Stimulated activated CD8-positive, alpha-beta memory T cell treated with anti-CD3 and anti-CD28 coated beads, Interleukin-15, amount 100 ng/mL, for 24 hours (primary cell): Measurements from ENCODE around the gene LRIT1.

Experiments
- DNase-seq: peaks from one replicate; pipeline ENCODE4 v3.0.0-alpha.2; 2020; ENCODE audit warnings: low read depth

LRIT1 gene

DNA sequence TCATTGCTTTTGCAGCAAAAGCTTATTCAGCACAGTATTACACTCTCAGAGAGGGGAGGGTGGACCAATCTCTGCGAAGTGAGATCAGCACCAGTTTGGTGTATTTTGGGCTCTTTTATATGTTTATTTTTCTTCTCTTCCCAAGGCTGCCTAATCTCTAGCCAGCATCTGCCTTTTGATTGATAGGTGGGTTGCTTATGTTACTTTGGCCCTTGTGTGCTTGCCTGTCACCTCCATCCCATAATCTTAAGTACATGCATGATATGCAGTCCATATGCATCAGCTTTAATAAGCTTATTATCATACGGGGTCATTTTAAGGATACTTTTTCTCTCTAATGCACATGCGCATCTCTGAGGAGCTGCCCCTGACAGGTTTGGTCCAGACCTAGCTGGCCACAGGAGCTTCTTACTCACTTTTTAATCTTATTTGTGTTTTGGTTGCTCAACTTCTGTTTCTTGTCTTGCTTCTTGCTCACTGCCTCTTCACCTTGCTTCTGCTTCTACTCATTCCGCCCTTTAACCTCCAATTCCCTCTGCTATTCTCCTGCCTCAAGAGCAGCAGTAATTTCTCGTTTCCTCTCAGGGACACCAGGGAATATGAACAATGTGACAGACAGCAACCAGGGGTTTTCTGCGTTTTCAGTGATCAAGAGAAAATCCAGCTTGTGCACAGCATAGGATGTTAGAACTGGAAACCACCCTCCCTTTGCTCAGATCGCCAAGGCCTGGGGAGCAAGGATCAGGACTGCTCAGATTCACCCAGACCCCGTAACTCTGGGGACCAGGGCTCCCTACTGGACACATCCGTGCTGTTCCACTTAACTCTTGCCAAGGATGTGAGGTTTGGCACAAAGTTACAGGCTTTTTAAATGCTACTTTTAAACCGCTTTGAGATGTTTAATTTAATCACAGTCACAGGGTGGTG, 13.5 kb upstream of the LRIT1 start:
- no peak for DNase-seq

DNA sequence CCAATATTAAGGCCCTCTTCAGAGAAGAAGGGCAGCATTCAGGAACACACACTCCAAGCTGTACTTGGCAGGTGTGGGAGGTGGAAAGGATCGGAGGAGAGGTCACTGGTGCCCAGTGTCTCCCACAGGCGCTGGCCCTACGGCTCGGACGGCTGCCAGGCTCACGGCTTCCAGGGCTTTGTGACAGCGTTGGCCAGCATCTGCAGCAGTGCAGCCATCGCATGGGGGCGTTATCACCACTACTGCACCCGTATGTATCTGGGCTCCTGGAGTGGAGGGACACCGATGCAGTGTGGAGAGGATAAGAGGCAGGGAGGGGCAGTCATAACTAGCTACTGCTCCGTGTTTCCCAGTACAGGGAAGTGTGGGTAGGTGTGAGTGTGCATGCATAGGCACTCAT, 7.4 kb upstream of the LRIT1 start:
- DNase-seq: no peak

DNA sequence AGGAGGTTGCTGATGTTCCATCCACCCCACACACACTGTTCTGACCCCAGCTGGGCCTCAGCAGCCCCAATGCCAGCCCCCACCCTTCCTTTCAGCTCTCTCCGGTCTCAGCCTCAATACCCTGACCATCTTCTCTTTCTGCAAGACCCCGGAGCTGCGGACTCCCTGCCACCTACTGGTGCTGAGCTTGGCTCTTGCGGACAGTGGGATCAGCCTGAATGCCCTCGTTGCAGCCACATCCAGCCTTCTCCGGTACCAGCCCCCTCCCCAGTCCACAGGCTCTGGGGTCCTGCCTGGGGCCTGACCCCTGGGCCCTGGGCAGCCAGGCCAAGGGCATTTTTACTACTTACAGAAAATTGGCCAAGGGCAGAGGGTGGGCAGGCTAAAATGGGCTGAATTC, 6.2 kb upstream of the LRIT1 start:
- DNase-seq: no peak

DNA sequence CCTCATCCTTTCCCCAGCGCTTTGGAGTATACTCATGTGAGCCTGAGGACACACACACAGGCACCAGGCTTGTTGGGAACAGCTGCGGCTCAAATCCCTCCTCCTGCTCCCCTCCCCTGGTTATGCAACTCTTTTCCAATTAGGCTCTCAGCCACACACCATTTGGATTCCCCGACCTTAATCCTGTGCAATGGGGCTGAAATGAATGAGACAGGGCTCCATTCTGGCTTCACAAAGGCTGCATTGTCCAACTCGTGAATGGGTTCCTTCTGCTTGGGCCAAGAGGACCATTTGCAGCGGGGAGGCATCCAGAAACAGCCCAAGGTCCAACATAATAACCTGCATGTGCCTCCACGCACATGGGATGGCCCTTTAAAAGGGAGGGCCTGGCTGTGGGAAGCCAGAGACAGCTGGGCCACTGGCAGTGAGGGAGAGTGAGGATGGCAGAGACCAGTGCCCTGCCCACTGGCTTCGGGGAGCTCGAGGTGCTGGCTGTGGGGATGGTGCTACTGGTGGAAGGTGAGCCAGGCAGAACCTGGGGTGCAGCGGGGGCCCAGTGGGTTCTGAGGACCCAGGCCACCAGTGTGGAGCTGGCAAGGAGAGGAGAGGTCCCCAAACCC, 3.4 kb upstream of the LRIT1 start, which contains the start of gene RGR:
TSS of gene RGR (plus strand) at position 403 of the 620 bp plus-strand sequence. CDS start at position 441, 38 bp downstream.
- DNase-seq: no peak

DNA sequence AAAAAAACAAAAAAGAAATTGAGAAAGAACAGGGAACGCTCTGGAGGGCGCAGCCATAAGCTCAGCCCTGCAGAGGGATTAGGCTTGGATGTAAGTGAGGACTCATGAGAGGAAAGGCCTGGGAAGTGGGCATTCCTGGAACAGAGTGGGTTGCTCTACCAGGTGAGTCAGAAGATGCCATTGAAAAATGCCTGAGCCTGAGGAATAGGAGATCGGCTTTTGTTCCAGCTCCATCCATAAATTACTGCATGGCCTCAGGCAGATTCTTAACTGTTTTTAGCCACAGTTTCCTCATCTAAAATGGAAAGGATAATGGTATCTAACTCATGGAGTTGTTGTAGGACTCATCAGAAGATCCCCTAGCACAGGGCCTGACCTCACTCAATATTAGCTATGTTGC, 2.4 kb upstream of the LRIT1 start:
- DNase-seq: no peak

DNA sequence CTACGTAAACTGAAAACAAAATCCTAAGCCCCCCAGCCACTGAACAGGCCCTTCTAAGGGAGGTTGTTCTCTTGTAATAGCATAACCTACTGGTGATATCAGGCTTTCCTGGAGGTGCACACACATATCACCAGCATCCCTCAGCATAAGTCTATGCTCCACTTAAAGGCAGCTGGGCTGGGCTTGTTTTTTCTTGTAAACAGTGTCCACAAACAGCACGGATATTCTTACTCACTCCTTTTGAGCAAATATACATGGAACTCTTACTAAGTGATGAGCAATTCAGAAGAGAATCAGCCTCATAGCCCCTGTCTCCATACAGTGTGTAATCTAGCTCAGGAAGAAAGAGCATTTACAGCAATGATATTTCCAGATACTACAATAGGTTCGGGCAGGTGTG, 2.4 kb downstream of the LRIT1 start:
- no peak for DNase-seq

DNA sequence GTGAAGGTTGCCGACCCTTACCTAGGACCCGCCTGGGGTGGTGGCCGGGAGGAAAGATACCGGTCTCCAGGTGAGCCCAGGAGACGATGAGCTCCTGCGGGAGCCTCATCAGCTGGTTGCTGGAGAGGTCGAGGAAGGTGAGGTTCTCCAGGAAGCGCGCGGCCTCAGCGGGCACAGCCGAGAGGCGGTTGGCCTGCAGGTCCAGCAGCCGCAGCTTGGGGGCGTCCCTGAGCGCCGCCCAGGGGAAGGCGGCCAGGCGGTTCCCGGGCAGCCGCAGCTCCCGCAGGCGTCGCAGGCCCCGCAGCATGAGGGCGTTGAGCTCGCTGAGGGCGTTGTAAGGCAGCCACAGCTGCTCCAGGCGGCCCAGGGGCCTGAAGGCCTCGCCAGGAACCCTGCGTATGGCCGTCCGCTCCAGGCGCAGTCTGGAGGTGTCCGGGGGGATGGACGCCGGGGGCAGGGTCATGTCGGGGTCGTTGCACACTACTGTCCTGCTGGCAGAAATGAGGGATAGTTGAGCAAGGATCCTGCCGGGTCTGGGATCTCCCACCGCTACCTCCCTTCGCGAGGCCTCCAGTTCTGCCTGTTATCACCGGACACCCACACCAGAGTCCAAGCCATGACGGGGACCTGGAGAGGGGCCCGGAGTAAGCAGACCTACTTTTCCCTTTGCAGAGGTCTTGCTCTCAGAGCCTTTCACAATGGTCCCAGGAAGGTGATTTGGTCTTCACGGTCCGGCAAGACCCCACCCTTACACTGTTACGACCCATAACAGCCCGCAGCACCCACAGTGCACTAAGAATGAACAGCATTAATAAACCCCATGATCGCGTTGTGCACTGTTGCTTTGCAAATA, 3.9 kb downstream of the LRIT1 start:
- no peak for DNase-seq

DNA sequence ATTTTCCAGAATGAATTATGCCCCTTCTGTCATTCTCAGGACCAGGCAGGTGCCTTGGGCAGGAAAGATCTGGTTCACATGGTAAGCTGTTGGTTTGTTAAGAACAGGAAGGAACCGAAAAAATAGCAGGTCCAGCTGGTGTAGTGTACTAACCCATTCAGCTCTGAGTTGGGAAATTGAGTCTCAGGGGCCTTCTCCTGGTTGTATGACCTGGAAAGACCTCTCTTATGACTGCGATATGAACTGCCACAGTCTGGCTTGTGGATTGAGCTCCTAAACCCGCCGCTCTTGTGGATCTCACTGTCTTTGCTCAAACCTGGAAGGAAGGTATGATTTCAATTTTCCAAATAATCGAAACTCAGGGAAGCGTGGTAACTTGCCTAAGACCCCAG, 4.5 kb downstream of the LRIT1 start:
- no peak for DNase-seq

DNA sequence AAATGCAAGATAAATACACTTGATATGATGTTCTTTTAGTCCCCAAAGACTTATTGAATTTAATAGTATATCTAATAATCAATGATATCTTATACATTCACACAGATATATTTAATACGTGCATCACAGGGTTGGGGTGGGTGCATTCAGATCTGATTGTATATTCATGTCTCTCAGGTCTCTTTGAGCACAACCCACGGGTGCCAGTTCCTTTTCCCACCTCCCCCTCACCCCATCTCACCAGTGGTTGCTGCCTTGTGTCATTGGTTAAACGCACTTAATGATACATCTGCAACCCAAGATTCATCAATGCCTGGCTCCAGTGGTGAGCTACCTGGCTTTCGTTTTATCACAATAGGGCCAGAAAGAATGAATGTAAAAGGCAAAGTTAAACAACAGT, 6.2 kb downstream of the LRIT1 start:
- no peak for DNase-seq

DNA sequence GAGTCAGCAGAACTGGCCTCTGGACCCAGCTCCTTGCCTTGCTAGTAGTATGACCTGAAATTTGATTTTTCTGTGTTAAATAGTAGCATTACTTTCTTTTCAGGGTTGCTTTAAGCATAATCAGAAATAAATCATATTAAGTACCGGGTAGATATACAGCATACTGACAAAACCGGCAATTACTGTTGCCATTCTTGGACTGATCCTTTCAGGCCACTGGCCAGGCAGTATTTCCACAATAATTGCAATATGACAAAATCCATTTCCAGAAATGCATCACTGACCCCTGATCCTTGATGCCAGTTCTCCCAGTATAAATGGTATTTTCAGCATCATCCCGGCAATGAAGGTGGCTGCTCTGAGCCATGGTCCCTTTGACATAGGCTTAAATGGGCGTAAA, 6.9 kb downstream of the LRIT1 start:
- no peak for DNase-seq

DNA sequence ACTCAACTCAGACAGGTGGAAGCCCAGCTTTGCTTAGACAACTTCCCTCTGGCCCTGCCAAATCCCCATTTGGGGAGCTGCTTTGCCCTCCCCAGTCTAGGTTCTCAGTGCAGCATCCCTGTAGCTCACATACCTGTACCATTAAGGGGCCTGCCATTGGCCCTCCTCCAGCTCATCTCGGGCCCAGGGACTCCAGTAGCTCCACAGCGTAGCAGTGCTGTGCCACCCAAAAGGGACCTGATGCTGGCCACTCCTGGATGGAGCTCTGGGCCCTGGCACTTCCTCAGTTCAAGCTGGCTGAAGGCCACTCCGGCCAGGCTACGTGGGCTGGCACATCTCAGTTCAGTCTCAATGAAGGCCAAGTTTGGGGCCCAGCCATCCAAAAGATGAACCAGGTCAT, 7.4 kb downstream of the LRIT1 start:
- no peak for DNase-seq

DNA sequence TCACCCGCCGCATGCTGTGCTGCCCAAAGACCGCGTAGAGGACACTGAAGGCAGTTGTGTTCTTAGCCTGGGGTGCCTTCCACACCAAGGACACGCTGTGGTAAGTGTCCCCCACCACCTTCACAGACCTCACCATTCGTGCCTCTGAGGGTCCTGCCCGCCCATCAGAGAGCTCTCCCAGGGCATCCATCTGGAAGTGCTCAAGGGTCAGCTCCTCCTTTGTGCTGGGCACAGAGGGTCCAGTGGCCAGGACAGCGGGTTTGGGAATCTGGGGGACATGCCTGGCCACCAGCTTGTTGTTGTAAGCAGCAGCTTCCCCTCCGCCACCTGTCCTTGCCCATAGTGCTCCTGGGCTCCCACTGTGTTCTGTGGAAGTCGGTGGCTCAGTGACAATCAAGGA, 9.0 kb downstream of the LRIT1 start:
- no peak for DNase-seq

DNA sequence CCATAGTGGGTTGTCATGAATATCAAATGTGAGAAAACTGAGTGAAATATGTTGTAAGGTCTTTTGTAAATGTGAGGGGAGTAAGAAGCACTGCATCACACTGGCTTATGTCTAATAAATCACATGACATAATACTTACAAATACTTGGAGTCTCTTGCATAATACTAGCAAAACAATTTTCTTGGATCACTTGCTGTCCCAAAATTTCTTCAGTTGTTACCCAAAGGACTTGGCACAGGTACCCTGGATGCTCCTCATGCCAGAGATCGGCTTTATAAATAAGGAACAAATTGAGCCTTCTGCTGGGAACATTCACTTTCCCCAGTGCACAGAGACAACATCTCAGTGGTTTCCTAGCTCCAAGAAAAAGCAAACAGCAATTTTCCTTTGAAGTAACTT, 11.0 kb downstream of the LRIT1 start:
- DNase-seq: no peak

DNA sequence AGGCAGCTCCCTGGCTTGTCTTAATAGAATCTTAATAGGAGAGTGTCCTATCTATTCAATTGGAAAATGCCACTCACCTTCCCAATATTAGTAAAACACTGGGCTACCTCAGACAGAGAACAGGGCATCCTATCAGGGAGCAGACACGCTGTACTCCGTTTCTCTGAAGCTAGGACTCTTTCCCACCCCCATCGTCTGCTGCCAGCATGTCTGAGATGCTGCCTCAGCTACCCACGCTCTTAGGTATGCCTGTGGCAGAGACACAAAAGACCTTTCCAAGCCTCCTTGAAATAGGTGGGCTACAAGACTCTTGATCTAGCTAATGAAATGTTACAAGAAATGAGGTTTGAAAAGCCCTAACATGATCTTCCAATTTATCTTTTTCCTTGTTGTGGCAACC, 13.5 kb downstream of the LRIT1 start:
- no peak for DNase-seq

DNA sequence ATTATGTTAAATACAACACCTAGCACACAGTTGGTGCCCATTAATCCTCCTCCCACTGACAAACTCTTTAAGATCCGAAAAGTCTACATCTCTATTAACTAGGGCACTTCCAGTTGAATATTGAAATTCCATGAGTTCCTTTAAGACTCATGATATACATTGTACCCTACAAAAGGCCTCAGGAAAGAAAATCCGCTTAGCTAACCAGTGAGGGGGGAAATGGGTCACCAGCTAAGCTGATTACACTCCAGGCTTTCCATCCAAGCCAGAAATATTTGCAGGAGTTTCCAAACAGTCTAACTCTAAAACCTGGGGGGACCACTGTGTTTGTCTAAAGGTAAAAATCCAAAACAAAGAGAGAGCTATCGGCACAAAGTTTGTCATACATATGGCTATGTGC, 14.7 kb downstream of the LRIT1 start:
- no peak for DNase-seq

DNA sequence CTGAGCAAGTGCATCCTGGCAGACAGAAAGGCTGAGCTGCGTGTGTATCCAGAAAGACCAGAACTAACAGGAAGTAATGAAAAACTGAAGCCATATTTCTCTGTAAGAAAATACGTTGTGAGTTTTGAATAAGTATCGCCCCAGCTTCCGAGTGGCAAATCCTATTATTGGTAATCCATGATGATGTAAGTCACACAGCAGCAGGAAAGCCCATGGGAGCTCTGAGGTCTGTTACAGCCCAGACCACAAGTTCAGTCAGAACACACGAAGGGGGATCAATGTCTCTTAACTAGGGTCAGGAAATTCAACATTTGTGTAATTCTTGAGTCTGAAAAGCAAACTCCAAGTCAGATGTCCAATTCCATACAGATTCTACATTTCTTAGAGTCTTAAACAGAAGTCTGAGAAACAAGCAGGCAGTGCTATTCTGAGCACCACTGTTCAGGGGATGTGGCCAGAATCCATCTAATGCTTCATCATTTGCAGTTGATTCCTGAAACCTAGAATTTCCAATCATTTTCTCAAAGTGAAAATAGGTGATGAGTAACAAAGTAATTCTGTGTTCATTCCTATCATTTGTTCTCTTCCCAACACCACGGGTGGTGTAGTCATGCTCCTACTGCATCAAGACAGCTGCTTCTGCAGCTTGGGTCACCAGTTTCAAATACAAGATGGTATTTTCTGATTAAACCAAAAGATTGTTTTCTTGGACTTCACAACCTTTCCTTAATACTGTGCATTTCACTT, 15.7 kb downstream of the LRIT1 start, which contains the start of gene LRIT2:
TSS of gene LRIT2 (minus strand) at position 118 of the 747 bp plus-strand sequence. CDS start at position 94, 24 bp downstream.
- no peak for DNase-seq

DNA sequence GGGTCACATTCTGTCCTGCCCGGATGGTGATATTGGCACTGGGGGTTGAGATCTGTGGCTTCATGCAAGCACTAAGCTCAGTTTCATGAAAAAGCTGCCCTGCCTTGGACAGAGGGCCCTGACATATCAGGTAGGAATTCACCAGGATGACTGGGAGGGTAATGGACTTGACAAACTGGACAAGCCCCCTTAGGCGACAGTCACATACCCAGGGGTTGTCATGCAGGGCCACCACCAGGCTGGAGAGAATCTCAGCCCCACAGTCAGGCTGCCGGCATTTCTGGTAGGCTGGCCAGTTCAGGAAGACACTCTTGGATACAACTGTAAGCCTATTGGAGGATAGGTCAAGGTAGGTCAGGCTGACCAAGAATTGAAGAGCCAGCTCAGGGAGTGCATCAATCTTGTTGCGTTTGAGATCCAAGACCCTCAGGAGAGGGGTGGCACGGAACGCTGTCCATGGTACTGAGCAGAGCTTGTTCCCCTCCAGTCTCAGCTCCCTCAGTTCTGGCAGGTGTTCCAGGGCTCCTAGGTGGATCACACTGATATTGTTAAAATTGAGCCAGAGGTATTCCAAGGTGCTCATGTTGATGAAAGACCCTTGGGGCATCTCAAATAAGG, 16.8 kb downstream of the LRIT1 start:
- DNase-seq: no peak

DNA sequence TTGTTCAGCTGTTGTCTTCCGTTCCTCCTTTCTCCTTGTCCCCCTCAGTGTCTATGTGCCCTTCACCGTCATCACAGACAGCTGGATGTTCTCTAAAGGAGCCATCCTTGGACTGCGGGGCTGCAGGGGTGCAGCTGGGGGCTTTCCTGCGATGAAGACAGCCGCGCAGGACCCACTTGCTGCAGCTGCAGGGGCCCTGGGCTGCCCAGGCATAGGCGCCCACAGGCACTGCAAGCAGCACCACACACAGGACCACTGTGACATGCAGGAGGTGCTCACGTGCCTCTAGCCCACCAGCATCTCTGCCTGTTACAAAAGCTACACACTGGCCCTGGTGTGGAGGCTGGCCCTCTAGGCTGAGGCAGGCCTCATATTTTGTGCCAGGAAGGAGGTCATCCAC, 19.4 kb downstream of the LRIT1 start:
- DNase-seq: no peak

DNA sequence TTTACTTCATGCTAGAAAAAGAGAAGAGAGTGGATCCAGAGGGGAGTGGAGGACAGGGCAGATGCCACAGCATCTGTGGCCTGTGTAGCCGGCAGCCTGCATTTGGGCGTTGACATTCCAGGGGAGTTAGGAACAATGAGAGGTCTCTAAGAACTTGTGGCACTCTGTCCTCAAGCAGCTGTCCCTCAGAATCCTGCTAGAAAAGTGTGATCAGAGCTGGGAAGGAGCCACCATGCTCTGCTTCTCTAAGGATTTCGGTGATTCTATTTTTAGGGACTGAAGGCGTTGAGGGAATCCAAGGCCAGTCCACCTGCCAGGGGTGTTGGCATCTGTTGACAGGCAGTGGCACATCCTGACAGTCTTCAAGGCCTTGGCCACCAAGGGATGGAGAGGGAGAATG, 23.6 kb downstream of the LRIT1 start:
- no peak for DNase-seq

DNA sequence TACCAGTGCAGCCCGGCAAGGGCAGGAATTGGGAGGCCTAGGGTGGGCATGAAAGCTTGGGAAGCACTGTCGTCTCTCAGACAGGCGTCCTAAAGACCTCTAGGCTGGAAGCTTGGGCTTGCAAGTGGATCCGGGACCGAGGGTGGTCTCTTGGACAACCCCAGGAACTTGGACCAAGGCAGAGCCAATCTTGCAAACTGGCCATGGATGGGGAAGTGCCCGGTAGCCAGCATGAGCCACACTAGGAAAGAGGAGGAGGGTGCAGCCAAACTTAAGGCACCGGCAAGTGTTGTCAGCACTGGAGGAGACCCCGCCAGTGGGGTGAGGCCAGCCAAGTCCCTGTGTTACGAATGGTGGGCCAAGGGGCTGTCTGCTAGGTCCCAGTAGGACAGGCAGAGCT, 24.5 kb downstream of the LRIT1 start:
- DNase-seq: no peak

DNA sequence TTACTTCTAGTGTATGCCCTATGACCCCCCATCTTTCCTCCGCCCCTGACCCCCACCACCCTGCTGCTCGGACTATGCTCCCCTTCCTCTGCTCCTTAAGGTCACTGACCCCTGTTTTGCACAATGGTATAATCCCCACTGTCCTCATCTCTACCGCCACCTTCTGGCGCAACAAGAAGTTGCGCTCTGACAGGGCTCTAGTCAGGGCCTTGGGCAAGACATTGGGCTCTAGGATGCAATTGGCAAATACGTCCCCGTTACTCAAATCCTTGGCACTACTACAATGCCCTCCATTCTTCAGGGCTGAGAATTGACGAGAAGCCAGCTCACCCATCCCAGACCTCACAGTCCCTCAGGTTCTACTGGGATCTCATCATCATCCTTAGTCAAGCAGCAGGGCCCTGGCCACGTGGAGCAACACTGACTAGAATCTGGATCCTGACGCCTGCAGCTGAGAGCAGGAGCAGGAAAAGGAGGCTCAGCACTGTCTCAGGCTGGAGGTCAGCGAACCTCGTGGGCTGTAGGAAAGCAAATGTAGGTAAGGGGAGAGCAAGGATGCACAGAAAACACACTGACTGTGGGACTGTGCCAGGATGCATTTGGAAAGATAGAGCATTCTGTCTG, 26.6 kb downstream of the LRIT1 start:
- no peak for DNase-seq
